B cell (primary cell): ENCODE data around the gene PTMA. TPM values are rescaled to one million over a fixed set of nuclear protein-coding genes. Genes with fewer than 3 reads are reported as not detected.

Experiments
- ATAC-seq: fragments of 200-7000 bp; cut with Tn5 transposase; one replicate; pipeline ENCODE4 v1.10.0; 2021; ENCODE audit warnings: low read depth, mild to moderate bottlenecking, moderate number of reproducible peaks, moderate library complexity
- CTCF ChIA-PET: fragments of 350-600 bp; sonication (Branson Sonifier 250); formaldehyde crosslinking; loops from one replicate; lab custom pipeline; 2021; ENCODE audit warnings: antibody characterized with exemption, inconsistent platforms; lab: Charles Lee
- POLR2A ChIA-PET: fragments of 350-600 bp; sonication (Branson Sonifier 250); formaldehyde crosslinking; loops from one replicate; lab custom pipeline; 2021; ENCODE audit warnings: antibody characterized with exemption; lab: Charles Lee
- DNase-seq: peaks from one replicate; pipeline ENCODE4 v3.0.0; 2013
- H2AFZ ChIP-seq: 2 replicates; pipeline ENCODE4 v1.6.1; 2012; ENCODE audit warnings: mild to moderate bottlenecking, low read depth, low read length; ENCODE audit not compliant: insufficient read depth, poor library complexity, severe bottlenecking
- H3K27ac ChIP-seq, 2 donors: 1 replicate in 1 of 2; 2 replicates in 1 of 2; pipeline ENCODE4 v1.5.1; 2012 to 2013; ENCODE audit warnings: low read length in 2 of 2, mild to moderate bottlenecking in 2 of 2, moderate library complexity in 1 of 2
- H3K27me3 ChIP-seq, 4 experiments: fragments of 200-600 bp in 1 of 4; sonication (generic) in 1 of 4; replicated peaks in 1 of 4; 1 replicate in 2 of 4; 2 replicates in 2 of 4; pipeline versions ENCODE4 v1.6.1 to v1.7.0; 2013 to 2016; ENCODE audit warnings: low read length in 3 of 4, mild to moderate bottlenecking in 2 of 4, mixed read lengths in 1 of 4, moderate library complexity in 1 of 4; ENCODE audit not compliant: insufficient read depth in 4 of 4, control insufficient read depth in 3 of 4; ENCODE audit errors: control extremely low read depth in 1 of 4
- H3K36me3 ChIP-seq, 2 experiments: replicated peaks in 1 of 2; 1 replicate in 1 of 2; 2 replicates in 1 of 2; pipeline versions ENCODE4 v1.6.1 to v1.7.1; 2013; ENCODE audit warnings: low read length in 1 of 2; ENCODE audit not compliant: insufficient read depth in 2 of 2, control insufficient read depth in 1 of 2; ENCODE audit errors: control extremely low read depth in 1 of 2, extremely low read depth in 1 of 2
- H3K4me1 ChIP-seq, 2 donors: fragments of 200-600 bp in 1 of 2; sonication (generic) in 1 of 2; 1 replicate in 1 of 2; 2 replicates in 1 of 2; pipeline versions ENCODE4 v1.5.1 to v1.6.1; 2013 to 2017; ENCODE audit warnings: low read length in 2 of 2; ENCODE audit not compliant: control insufficient read depth in 2 of 2, insufficient read depth in 2 of 2
- H3K4me2 ChIP-seq: replicated peaks from 2 replicates; pipeline ENCODE3; 2012; ENCODE audit warnings: mild to moderate bottlenecking, low read depth, low read length; ENCODE audit not compliant: poor library complexity, severe bottlenecking
- H3K4me3 ChIP-seq, 5 experiments: fragments of 200-600 bp in 1 of 5; sonication (generic) in 1 of 5; 1 replicate in 3 of 5; 2 replicates in 2 of 5; pipeline versions ENCODE4 v1.5.1 to v1.7.0; 2011 to 2016; ENCODE audit warnings: low read length in 4 of 5, mild to moderate bottlenecking in 4 of 5, low read depth in 2 of 5, control low read depth in 1 of 5, moderate library complexity in 1 of 5; ENCODE audit not compliant: insufficient read depth in 1 of 5; ENCODE audit errors: control extremely low read depth in 1 of 5, extremely low read depth in 1 of 5
- H3K79me2 ChIP-seq: fragments of 200-600 bp; sonication (generic); one replicate; pipeline ENCODE4 v1.6.0; 2016; ENCODE audit warnings: low read length; ENCODE audit not compliant: control insufficient read depth, insufficient read depth
- H3K9ac ChIP-seq: fragments of 200-600 bp; sonication (generic); 2 replicates; pipeline ENCODE4 v1.6.1; 2017; ENCODE audit warnings: mild to moderate bottlenecking, low read length, moderate library complexity
- H3K9me3 ChIP-seq, 3 donors: one replicate each; pipeline versions ENCODE4 v1.6.1 to v1.7.1; 2013; ENCODE audit warnings: low read length in 2 of 3; ENCODE audit not compliant: control insufficient read depth in 2 of 3, insufficient read depth in 1 of 3; ENCODE audit errors: control extremely low read depth in 1 of 3
- H4K20me1 ChIP-seq: 2 replicates; pipeline ENCODE4 v1.6.0; 2012; ENCODE audit warnings: mild to moderate bottlenecking, low read length; ENCODE audit not compliant: insufficient read depth, control insufficient read depth, poor library complexity, severe bottlenecking
- H3K27ac Mint-ChIP-seq: one replicate; pipeline ENCODE4 v1.8.0; 2021; ENCODE audit warnings: mixed read lengths
- H3K27me3 Mint-ChIP-seq: one replicate; pipeline ENCODE4 v1.8.0; 2021; ENCODE audit warnings: mixed read lengths
- H3K4me1 Mint-ChIP-seq: one replicate; pipeline ENCODE4 v1.8.0; 2021; ENCODE audit warnings: mixed read lengths
- H3K4me3 Mint-ChIP-seq: one replicate; pipeline ENCODE4 v1.8.0; 2021; ENCODE audit warnings: mixed read lengths
- H3K9me3 Mint-ChIP-seq: one replicate; pipeline ENCODE4 v1.8.0; 2022; ENCODE audit warnings: mixed read lengths; ENCODE audit not compliant: insufficient read depth
- CTCF ChIP-seq: fragments of 200-600 bp; IDR thresholded peaks from one replicate; pipeline ENCODE4 v1.8.0; 2022; ENCODE audit warnings: antibody characterized with exemption, mild to moderate bottlenecking
- EZH2 ChIP-seq: IDR thresholded peaks from 2 replicates; pipeline ENCODE4 v1.6.1; 2012; ENCODE audit warnings: borderline replicate concordance, low read depth, mild to moderate bottlenecking, moderate library complexity, low read length; ENCODE audit not compliant: insufficient read depth, poor library complexity, severe bottlenecking
- WGBS: methylation state at CpG from one replicate; pipeline ENCODE4 v1.1.5; 2013; ENCODE audit warnings: missing lambda C conversion rate; ENCODE audit not compliant: insufficient coverage; 5-methylcytosine and 5-hydroxymethylcytosine counted together
- intact Hi-C: fragments of 100-400 bp; cut with micrococcal nuclease; formaldehyde crosslinking; loops from one replicate; pipeline ENCODE4 v1.10.0; 2022
- polyA plus RNA-seq: library from polyadenylated mRNA; depleted of rRNA; stranded (reverse); fragments of >200 nt; gene quantifications from 2 replicates; pipeline ENCODE4 v1.2.3, GENCODE V29; 2012
- total RNA-seq, 2 donors: library from RNA; stranded (reverse); fragments of 120-200 nt in 1 of 2; gene quantifications; 1 replicate in 1 of 2; 2 replicates in 1 of 2; pipeline versions ENCODE4 v1.2.3 to v1.2.4, GENCODE V29; 2013 to 2022

Gene PTMA
- total and polyA plus RNA-seq, 2 donors (not counting 1 experiment from before 2014, with no cell fraction given), result 713 to 2,282 TPM

- Histone ChIP-seq H3K4me3 (no peak overlapping the region), H3K27me3 (no peaks in the 10 kb centered on the region), H3K9ac (no peak overlapping the region), H2AFZ (no peak overlapping the region), H3K4me1 (peaks cover 83 to 96% of the 10 kb centered on the region in 2 donors), H4K20me1 (no peaks in the 10 kb centered on the region), H3K27ac (peak overlapping the region; percentile 35 to 98), H3K79me2 (peaks cover 38% of the 10 kb centered on the region), H3K36me3 (peaks cover 0 to 4% of the 10 kb centered on the region in 2 experiments), H3K9me3 (peaks cover 0 to 7% (median 0%) of the 10 kb centered on the region in 3 donors), H3K4me2 (peak overlapping the region; percentile 97)
- Mint-ChIP-seq H3K4me3 (peak overlapping the region; percentile 91), H3K27me3 (no peaks in the 10 kb centered on the region), H3K27ac (peak overlapping the region; percentile 100), H3K4me1 (peaks cover 81% of the 10 kb centered on the region), H3K9me3 (no peaks in the 10 kb centered on the region)
- ChIA-PET CTCF (interaction anchor here (4.0 to 17.3 kb wide), 3 partner anchors 6 to 58 kb away, joined by 22 to 561 read pairs (median 170); no protein-coding TSS in a partner anchor), POLR2A (interaction anchor here (1.0 to 9.2 kb wide), 2 partner anchors 39 to 55 kb away, joined by 3 to 120 read pairs; partner anchors contain the start of gene PTMA)
- no CpG with 5 or more reads among the region's 2 CpGs for WGBS
- TF ChIP-seq CTCF (no peak), EZH2 (no peak)
- intact Hi-C loops, result no loop called here
- DNase-seq (no peak), ATAC-seq (no peak)
Measured at GRCh38 chr2:231668981-231669380, 39.3 kb upstream of the PTMA start.

DNA sequence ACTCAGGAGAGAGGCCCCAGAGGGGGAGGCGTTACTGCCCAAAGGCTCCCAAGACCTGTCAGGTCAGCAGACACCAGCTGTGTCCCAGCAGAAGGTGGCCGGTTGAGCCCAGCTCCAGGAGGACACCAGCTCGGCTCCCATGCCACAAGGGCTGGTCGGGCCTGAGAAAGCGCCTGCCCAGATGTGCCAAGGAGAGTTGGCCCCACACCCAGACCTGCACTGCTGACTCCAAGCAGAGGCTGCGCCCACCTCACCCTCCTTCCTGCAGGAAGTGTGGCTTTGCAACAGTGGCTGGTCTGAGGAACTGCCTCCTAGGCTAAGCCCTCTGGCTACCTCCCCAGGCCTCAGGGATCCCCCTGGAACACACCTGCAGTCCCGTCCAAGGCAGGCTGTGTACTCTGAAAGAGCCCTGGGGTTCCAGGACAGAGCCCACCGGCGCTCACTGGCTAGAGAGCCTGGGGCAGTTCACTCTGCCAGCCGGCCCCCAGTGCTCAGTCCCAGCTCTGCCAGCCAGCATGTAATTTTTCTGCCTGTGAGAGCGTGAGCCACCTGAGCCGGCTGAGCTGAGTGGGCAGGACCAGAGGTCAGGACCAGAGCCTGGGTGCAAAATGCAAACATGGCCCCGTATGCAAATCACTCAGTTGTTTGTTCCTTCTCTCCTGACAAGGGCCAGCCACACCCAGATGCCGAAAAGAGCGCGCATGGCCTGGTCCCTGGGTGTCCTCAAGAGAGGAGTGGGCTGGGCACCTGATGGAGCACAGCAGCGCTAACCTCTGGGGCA is 36.9 kb upstream of the PTMA start:
- Histone ChIP-seq H3K27ac (peak overlapping the region; percentile 98 to 100), H3K4me2 (peak overlapping the region; percentile 97), H3K9me3 (peaks cover 0 to 10% (median 0%) of the 10 kb centered on the region in 3 donors), H3K27me3 (no peaks in the 10 kb centered on the region), H3K9ac (peak overlapping the region; percentile 82), H2AFZ (no peak overlapping the region), H3K4me3 (peak overlapping the region; percentile 55 to 85 (median 69)), H4K20me1 (no peaks in the 10 kb centered on the region), H3K36me3 (peaks cover 0 to 4% of the 10 kb centered on the region in 2 experiments), H3K79me2 (peaks cover 38% of the 10 kb centered on the region), H3K4me1 (peaks cover 91 to 99% of the 10 kb centered on the region in 2 donors)
- ATAC-seq, result peak; percentile 36
- Mint-ChIP-seq H3K4me1 (peaks cover 88% of the 10 kb centered on the region), H3K27ac (peak overlapping the region; percentile 100), H3K27me3 (no peaks in the 10 kb centered on the region), H3K9me3 (no peaks in the 10 kb centered on the region), H3K4me3 (peak overlapping the region; percentile 91)
- 4% methylated on average over 17 of the region's 17 CpGs for WGBS
- ChIA-PET CTCF (interaction anchor here (0.6 to 21.6 kb wide), 11 partner anchors 8 to 1390 kb away, joined by 3 to 785 read pairs (median 68); partner anchors contain the start of genes NCL and PTMA), POLR2A (interaction anchor here (0.9 to 9.0 kb wide), 13 partner anchors 9 to 207 kb away, joined by 3 to 422 read pairs (median 24); partner anchors contain the start of genes COPS7B, NCL and PTMA)
- no peak for DNase-seq
- intact Hi-C loops, result loop anchor here (1.0 to 10.0 kb wide), 7 partner anchors 9 to 279 kb away; partner anchors contain the start of genes NCL and PTMA
- peak; percentile 44 for TF ChIP-seq CTCF
- no peak for TF ChIP-seq EZH2
